HepG2 (cell line): Measurements from ENCODE around the gene SLC45A3. TPM values are rescaled to one million over a fixed set of nuclear protein-coding genes. Genes with fewer than 3 reads are reported as not detected.

Experiments used
- TMF1 ChIP-seq: sonication (generic); formaldehyde crosslinking; IDR thresholded peaks from 2 replicates; pipeline ENCODE4 v1.8.1; 2022; ENCODE audit warnings: low read depth, missing genetic modification reagents
- ZNF354B ChIP-seq: sonication (generic); formaldehyde crosslinking; IDR thresholded peaks from 2 replicates; pipeline ENCODE4 v1.8.0; 2022; ENCODE audit warnings: mild to moderate bottlenecking, missing genetic modification reagents
- polyA plus RNA-seq, 8 experiments: library from polyadenylated mRNA; depleted of rRNA in 3 of 8; stranded (reverse) in 7 of 8; unstranded in 1 of 8; fragments of >200 nt; fragmentation: Illumina TruSeq in 4 of 8; extraction: Trizol in 4 of 8; gene quantifications; 2 replicates each; pipeline versions ENCODE4 v1.2.1 to v1.2.3, GENCODE V29; 2011 to 2016; ENCODE audit warnings: low read depth in 4 of 8, missing spikeins in 1 of 8, mixed read lengths in 1 of 8; ENCODE audit not compliant: insufficient read depth in 1 of 8
- total RNA-seq, 5 experiments: library from RNA; depleted of rRNA; stranded (reverse); fragments of >200 nt; fragmentation: Illumina TruSeq; extraction: Trizol; gene quantifications; 2 replicates each; pipeline ENCODE4 v1.2.3, GENCODE V29; 2016; ENCODE audit warnings: low read depth in 1 of 5
- TF ChIP-seq, protein P1 (sequence below): sonication (generic); formaldehyde crosslinking; IDR thresholded peaks from 2 replicates; pipeline ENCODE4 v1.4.0; 2020; ENCODE audit warnings: mild to moderate bottlenecking, missing genetic modification reagents
- TF ChIP-seq, protein P2 (sequence below): sonication (generic); formaldehyde crosslinking; IDR thresholded peaks from 2 replicates; pipeline ENCODE4 v1.5.0; 2020; ENCODE audit warnings: missing genetic modification reagents
- TF ChIP-seq, protein P3 (sequence below): sonication (generic); formaldehyde crosslinking; IDR thresholded peaks from 2 replicates; pipeline ENCODE4 v1.4.0; 2020; ENCODE audit warnings: missing genetic modification reagents, borderline replicate concordance
- TF ChIP-seq, protein P4 (sequence below): sonication (generic); IDR thresholded peaks from 2 replicates; pipeline ENCODE4 v1.6.1; 2016; ENCODE audit warnings: low read depth, borderline replicate concordance

Gene SLC45A3
- total and polyA plus RNA-seq, 2 of the 13 experiments (the other 11 are each of a cell fraction or from before 2014, with no cell fraction given): 3.4 to 4.1 TPM

DNA sequence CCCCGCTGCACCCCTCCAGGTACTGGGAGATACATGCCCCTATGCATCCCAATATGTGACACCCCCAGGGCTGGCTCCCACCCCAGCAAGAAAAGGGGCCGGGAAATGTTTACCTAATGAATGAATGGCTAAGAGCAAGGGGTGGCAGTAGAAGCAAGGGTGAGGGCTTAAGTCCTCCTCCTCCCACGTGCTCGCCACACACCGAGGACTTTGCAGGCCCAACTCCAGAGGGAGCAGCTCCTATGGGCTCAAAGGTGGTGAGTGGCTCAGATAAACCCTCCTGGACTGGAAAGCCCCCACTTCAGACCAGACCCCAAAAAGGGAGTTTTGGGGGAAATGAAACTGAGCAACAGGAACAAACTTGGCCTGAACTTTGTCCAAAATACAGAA lies 11.4 kb downstream of the SLC45A3 start (continued):
- TF ChIP-seq, protein P1, sequence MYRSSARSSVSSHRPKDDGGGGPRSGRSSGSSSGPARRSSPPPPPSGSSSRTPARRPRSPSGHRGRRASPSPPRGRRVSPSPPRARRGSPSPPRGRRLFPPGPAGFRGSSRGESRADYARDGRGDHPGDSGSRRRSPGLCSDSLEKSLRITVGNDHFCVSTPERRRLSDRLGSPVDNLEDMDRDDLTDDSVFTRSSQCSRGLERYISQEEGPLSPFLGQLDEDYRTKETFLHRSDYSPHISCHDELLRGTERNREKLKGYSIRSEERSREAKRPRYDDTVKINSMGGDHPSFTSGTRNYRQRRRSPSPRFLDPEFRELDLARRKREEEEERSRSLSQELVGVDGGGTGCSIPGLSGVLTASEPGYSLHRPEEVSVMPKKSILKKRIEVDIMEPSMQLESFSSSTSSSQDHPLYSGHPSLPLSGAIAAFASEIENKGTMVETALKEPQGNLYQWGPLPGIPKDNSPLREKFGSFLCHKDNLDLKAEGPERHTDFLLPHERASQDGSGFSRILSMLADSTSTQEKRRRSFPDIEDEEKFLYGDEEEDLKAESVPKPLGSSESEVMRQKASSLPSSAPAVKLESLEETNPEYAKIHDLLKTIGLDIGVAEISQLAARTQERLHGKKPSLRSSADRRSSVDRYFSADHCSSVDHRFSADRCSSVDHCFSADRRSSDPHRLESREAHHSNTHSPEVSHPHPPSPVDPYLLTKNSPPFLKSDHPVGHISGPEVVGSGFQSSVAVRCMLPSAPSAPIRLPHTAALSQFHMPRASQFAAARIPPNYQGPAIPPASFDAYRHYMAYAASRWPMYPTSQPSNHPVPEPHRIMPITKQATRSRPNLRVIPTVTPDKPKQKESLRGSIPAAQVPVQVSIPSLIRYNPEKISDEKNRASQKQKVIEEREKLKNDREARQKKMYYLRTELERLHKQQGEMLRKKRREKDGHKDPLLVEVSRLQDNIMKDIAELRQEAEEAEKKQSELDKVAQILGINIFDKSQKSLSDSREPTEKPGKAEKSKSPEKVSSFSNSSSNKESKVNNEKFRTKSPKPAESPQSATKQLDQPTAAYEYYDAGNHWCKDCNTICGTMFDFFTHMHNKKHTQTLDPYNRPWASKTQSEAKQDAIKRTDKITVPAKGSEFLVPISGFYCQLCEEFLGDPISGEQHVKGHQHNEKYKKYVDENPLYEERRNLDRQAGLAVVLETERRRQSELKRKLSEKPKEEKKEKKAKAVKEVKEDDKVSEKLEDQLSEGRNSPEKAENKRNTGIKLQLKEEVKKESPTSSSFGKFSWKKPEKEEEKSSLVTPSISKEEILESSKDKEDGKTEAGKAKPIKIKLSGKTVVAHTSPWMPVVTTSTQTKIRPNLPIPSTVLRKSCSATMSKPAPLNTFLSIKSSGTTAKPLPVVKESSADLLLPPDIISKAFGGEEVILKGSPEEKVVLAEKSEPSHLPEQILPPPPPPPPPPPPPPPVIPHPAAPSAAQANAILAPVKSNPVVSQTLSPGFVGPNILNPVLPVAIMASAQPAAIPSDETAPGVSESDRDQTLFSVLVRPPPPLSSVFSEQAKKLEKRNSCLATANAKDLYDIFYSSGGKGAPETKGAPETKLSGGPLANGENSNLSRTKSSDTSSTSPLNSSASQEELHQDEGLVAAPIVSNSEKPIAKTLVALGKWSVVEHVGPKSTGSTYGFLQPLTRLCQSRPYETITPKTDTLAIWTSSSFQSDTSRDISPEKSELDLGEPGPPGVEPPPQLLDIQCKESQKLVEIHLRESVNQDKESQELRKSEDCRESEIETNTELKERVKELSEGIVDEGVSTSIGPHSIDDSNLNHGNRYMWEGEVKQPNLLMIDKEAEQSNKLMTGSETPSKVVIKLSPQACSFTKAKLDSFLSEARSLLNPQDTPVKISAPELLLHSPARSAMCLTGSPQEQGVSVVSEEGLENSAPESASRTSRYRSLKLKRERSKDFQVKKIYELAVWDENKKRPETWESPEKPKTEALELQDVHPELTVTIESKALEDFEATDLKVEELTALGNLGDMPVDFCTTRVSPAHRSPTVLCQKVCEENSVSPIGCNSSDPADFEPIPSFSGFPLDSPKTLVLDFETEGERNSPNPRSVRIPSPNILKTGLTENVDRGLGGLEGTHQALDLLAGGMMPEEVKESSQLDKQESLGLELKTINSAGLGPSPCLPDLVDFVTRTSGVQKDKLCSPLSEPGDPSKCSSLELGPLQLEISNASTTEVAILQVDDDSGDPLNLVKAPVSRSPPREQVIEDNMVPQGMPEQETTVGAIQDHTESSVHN (CRISPR knock-in tag): no peak
- no peak for TF ChIP-seq TMF1 (CRISPR knock-in tag)
- TF ChIP-seq, protein P2, sequence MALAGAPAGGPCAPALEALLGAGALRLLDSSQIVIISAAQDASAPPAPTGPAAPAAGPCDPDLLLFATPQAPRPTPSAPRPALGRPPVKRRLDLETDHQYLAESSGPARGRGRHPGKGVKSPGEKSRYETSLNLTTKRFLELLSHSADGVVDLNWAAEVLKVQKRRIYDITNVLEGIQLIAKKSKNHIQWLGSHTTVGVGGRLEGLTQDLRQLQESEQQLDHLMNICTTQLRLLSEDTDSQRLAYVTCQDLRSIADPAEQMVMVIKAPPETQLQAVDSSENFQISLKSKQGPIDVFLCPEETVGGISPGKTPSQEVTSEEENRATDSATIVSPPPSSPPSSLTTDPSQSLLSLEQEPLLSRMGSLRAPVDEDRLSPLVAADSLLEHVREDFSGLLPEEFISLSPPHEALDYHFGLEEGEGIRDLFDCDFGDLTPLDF: no peak
- no peak for TF ChIP-seq ZNF354B (CRISPR knock-in tag)
- TF ChIP-seq, protein P3, sequence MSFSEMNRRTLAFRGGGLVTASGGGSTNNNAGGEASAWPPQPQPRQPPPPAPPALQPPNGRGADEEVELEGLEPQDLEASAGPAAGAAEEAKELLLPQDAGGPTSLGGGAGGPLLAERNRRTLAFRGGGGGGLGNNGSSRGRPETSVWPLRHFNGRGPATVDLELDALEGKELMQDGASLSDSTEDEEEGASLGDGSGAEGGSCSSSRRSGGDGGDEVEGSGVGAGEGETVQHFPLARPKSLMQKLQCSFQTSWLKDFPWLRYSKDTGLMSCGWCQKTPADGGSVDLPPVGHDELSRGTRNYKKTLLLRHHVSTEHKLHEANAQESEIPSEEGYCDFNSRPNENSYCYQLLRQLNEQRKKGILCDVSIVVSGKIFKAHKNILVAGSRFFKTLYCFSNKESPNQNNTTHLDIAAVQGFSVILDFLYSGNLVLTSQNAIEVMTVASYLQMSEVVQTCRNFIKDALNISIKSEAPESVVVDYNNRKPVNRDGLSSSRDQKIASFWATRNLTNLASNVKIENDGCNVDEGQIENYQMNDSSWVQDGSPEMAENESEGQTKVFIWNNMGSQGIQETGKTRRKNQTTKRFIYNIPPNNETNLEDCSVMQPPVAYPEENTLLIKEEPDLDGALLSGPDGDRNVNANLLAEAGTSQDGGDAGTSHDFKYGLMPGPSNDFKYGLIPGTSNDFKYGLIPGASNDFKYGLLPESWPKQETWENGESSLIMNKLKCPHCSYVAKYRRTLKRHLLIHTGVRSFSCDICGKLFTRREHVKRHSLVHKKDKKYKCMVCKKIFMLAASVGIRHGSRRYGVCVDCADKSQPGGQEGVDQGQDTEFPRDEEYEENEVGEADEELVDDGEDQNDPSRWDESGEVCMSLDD: no peak
- TF ChIP-seq, protein P4, sequence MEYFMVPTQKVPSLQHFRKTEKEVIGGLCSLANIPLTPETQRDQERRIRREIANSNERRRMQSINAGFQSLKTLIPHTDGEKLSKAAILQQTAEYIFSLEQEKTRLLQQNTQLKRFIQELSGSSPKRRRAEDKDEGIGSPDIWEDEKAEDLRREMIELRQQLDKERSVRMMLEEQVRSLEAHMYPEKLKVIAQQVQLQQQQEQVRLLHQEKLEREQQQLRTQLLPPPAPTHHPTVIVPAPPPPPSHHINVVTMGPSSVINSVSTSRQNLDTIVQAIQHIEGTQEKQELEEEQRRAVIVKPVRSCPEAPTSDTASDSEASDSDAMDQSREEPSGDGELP: no peak
